CD14-positive monocyte (primary cell): ENCODE data around the gene MRS2. TPM values are rescaled to one million over a fixed set of nuclear protein-coding genes. Genes with fewer than 3 reads are reported as not detected.

ENCODE experiments used
- DNase-seq, 3 donors: peaks; one replicate each; pipeline ENCODE4 v3.0.0-alpha.2; 2011 to 2022
- H2AFZ ChIP-seq: 2 replicates; pipeline ENCODE4 v1.6.0; 2012; ENCODE audit warnings: mild to moderate bottlenecking, low read depth, low read length, inconsistent platforms; ENCODE audit not compliant: insufficient read depth, poor library complexity, severe bottlenecking
- H3K27ac ChIP-seq, 2 donors: 1 replicate in 1 of 2; 2 replicates in 1 of 2; pipeline ENCODE4 v1.5.1; 2012 to 2013; ENCODE audit warnings: low read length in 2 of 2, control low read depth in 1 of 2, inconsistent platforms in 1 of 2, low read depth in 1 of 2, mild to moderate bottlenecking in 1 of 2
- H3K27me3 ChIP-seq, 2 donors: one replicate each; pipeline versions ENCODE4 v1.6.0 to v1.6.1; 2011 to 2013; ENCODE audit warnings: low read length in 2 of 2; ENCODE audit not compliant: control insufficient read depth in 2 of 2, insufficient read depth in 2 of 2
- H3K36me3 ChIP-seq, 2 donors: replicated peaks in 1 of 2; 1 replicate in 1 of 2; 2 replicates in 1 of 2; pipeline versions ENCODE4 v1.5.1 to v1.6.1; 2012 to 2013; ENCODE audit warnings: low read length in 2 of 2, control low read depth in 1 of 2, inconsistent platforms in 1 of 2, mild to moderate bottlenecking in 1 of 2; ENCODE audit not compliant: insufficient read depth in 2 of 2, control insufficient read depth in 1 of 2
- H3K4me1 ChIP-seq, 2 donors: 1 replicate in 1 of 2; 2 replicates in 1 of 2; pipeline versions ENCODE4 v1.5.1 to v1.6.1; 2012 to 2013; ENCODE audit warnings: low read length in 2 of 2, control low read depth in 1 of 2, inconsistent platforms in 1 of 2, mild to moderate bottlenecking in 1 of 2, moderate library complexity in 1 of 2; ENCODE audit not compliant: insufficient read depth in 2 of 2, control insufficient read depth in 1 of 2
- H3K4me2 ChIP-seq: replicated peaks from 2 replicates; pipeline ENCODE3; 2012; ENCODE audit warnings: low read length, moderate library complexity, mild to moderate bottlenecking; ENCODE audit not compliant: poor library complexity, severe bottlenecking; ENCODE audit errors: extremely low read depth
- H3K4me3 ChIP-seq, 3 experiments: fragments of 200-600 bp in 1 of 3; sonication (generic) in 1 of 3; replicated peaks in 1 of 3; 1 replicate in 2 of 3; 2 replicates in 1 of 3; pipeline ENCODE4 v1.5.1; 2011 to 2013; ENCODE audit warnings: low read length in 3 of 3, mild to moderate bottlenecking in 3 of 3, control low read depth in 2 of 3, low read depth in 2 of 3, inconsistent platforms in 1 of 3, moderate library complexity in 1 of 3
- H3K79me2 ChIP-seq: 2 replicates; pipeline ENCODE4 v1.6.0; 2012; ENCODE audit warnings: mild to moderate bottlenecking, control low read depth, inconsistent platforms, low read length, moderate library complexity; ENCODE audit not compliant: insufficient read depth
- H3K9ac ChIP-seq: 2 replicates; pipeline ENCODE4 v1.6.0; 2017; ENCODE audit warnings: low read length, mild to moderate bottlenecking; ENCODE audit not compliant: insufficient read depth, poor library complexity, severe bottlenecking
- H3K9me3 ChIP-seq, 2 donors: replicated peaks in 1 of 2; 1 replicate in 1 of 2; 2 replicates in 1 of 2; pipeline versions ENCODE4 v1.5.1 to v1.6.1; 2012 to 2013; ENCODE audit warnings: low read length in 2 of 2, control low read depth in 1 of 2; ENCODE audit not compliant: control insufficient read depth in 1 of 2, insufficient read depth in 1 of 2
- H4K20me1 ChIP-seq: 2 replicates; pipeline ENCODE4 v1.6.0; 2012; ENCODE audit warnings: mild to moderate bottlenecking, low read length, control low read depth, moderate library complexity; ENCODE audit not compliant: insufficient read depth
- H3K27ac Mint-ChIP-seq, 7 donors: one replicate each; pipeline ENCODE4 v1.8.0; 2020; ENCODE audit warnings: mild to moderate bottlenecking in 7 of 7, mixed read lengths in 7 of 7, moderate library complexity in 6 of 7, inconsistent platforms in 2 of 7
- H3K27me3 Mint-ChIP-seq, 3 donors: one replicate each; pipeline ENCODE4 v1.8.0; 2021 to 2022; ENCODE audit warnings: low read depth in 3 of 3, mild to moderate bottlenecking in 3 of 3, mixed read lengths in 3 of 3, moderate library complexity in 3 of 3, inconsistent platforms in 1 of 3
- H3K36me3 Mint-ChIP-seq, 2 donors: one replicate each; pipeline ENCODE4 v1.8.0; 2020; ENCODE audit warnings: mixed read lengths in 2 of 2, inconsistent platforms in 1 of 2, mild to moderate bottlenecking in 1 of 2
- H3K4me1 Mint-ChIP-seq: one replicate; pipeline ENCODE4 v1.8.0; 2020; ENCODE audit warnings: mild to moderate bottlenecking, mixed read lengths
- H3K4me3 Mint-ChIP-seq, 2 donors: one replicate each; pipeline ENCODE4 v1.8.0; 2020; ENCODE audit warnings: mild to moderate bottlenecking in 2 of 2, mixed read lengths in 2 of 2, moderate library complexity in 1 of 2
- H3K9me3 Mint-ChIP-seq, 7 donors: one replicate each; pipeline ENCODE4 v1.8.0; 2020 to 2022; ENCODE audit warnings: mixed read lengths in 7 of 7, mild to moderate bottlenecking in 6 of 7, moderate library complexity in 6 of 7, inconsistent platforms in 2 of 7
- CTCF ChIP-seq: fragments of 200-600 bp; IDR thresholded peaks from one replicate; pipeline ENCODE4 v1.8.0; 2022; ENCODE audit warnings: antibody characterized with exemption, mild to moderate bottlenecking
- WGBS: methylation state at CpG from one replicate; pipeline ENCODE4 v1.1.5; 2013; ENCODE audit warnings: missing lambda C conversion rate; ENCODE audit not compliant: insufficient coverage; 5-methylcytosine and 5-hydroxymethylcytosine counted together
- intact Hi-C, 2 donors: fragments of 100-400 bp; cut with micrococcal nuclease; formaldehyde crosslinking; loops; one replicate each; pipeline versions ENCODE4 v1.15.0 to v1.15.1; 2023
- polyA plus RNA-seq, 3 donors: library from polyadenylated mRNA; depleted of rRNA in 1 of 3; unstranded in 2 of 3; stranded (reverse) in 1 of 3; fragments of 300-500 nt in 2 of 3; fragments of >200 nt in 1 of 3; fragmentation: Illumina TruSeq in 2 of 3; gene quantifications; 1 replicate in 2 of 3; 2 replicates in 1 of 3; pipeline ENCODE4 v1.2.3, GENCODE V29; 2012 to 2021

The MRS2 gene
- polyA plus RNA-seq, 3 donors = 8.6 to 21.0 (median 19.3) TPM

GRCh38 chr6:24405262-24405661 lies 2.5 kb downstream of the MRS2 start:
- H3K79me2 ChIP-seq = peaks cover 48% of the 10 kb centered on the region
- intact Hi-C loops = no loop called here
- H3K9ac ChIP-seq = no peak overlapping the region
- H3K27ac Mint-ChIP-seq = peak overlapping the region in 1 of 7 donors; percentile 52
- H3K9me3 Mint-ChIP-seq = no peaks in the 10 kb centered on the region
- no peak overlapping the region for H3K27ac ChIP-seq
- H3K4me2 ChIP-seq = no peak overlapping the region
- no peak for DNase-seq
- H3K36me3 Mint-ChIP-seq = peaks cover 20 to 37% of the 10 kb centered on the region in 2 donors
- H3K4me1 Mint-ChIP-seq = peaks cover 26% of the 10 kb centered on the region
- no peaks in the 10 kb centered on the region for H3K9me3 ChIP-seq
- H3K4me3 ChIP-seq = no peak overlapping the region
- peaks cover 4 to 7% (median 7%) of the 10 kb centered on the region in 3 donors for H3K27me3 Mint-ChIP-seq
- 100% methylated on average over 4 of the region's 5 CpGs for WGBS
- TF ChIP-seq CTCF = no peak
- H3K27me3 ChIP-seq = no peaks in the 10 kb centered on the region
- no peak overlapping the region for H2AFZ ChIP-seq
- H4K20me1 ChIP-seq = peaks cover 29% of the 10 kb centered on the region
- H3K36me3 ChIP-seq = peaks cover 31 to 52% of the 10 kb centered on the region in 2 donors
- peaks cover 9 to 21% of the 10 kb centered on the region in 2 donors for H3K4me1 ChIP-seq
- H3K4me3 Mint-ChIP-seq = no peak overlapping the region

GRCh38 chr6:24408719-24409410 lies 6.1 kb downstream of the MRS2 start:
- peak overlapping the region in 1 of 7 donors; percentile 23 for H3K27ac Mint-ChIP-seq
- H3K36me3 Mint-ChIP-seq = peaks cover 44 to 69% of the 10 kb centered on the region in 2 donors
- DNase-seq = no peak
- H3K9ac ChIP-seq = no peak overlapping the region
- H3K27me3 ChIP-seq = no peaks in the 10 kb centered on the region
- peaks cover 0 to 2% (median 0%) of the 10 kb centered on the region in 3 donors for H3K27me3 Mint-ChIP-seq
- H3K79me2 ChIP-seq = peaks cover 34% of the 10 kb centered on the region
- H2AFZ ChIP-seq = no peak overlapping the region
- H3K9me3 Mint-ChIP-seq = no peaks in the 10 kb centered on the region
- H3K9me3 ChIP-seq = no peaks in the 10 kb centered on the region
- peaks cover 9% of the 10 kb centered on the region for H3K4me1 Mint-ChIP-seq
- no peak overlapping the region for H3K4me3 Mint-ChIP-seq
- no peak overlapping the region for H3K27ac ChIP-seq
- WGBS = 100% methylated on average over 1 of the region's 2 CpGs
- TF ChIP-seq CTCF = no peak
- peaks cover 4 to 8% of the 10 kb centered on the region in 2 donors for H3K4me1 ChIP-seq
- H3K4me3 ChIP-seq = no peak overlapping the region
- H3K4me2 ChIP-seq = no peak overlapping the region
- H3K36me3 ChIP-seq = peaks cover 53 to 87% of the 10 kb centered on the region in 2 donors
- H4K20me1 ChIP-seq = peaks cover 25% of the 10 kb centered on the region
- intact Hi-C loops = no loop called here
